HepG2 (cell line): ENCODE data around the gene NAV3. TPM values are rescaled to one million over a fixed set of nuclear protein-coding genes. Genes with fewer than 3 reads are reported as not detected.

ENCODE experiments used
- ATAC-seq: fragments of 200-7000 bp; cut with Tn5 transposase; 3 replicates; pipeline ENCODE4 v1.9.1; 2020; ENCODE audit warnings: mild to moderate bottlenecking, moderate library complexity
- BruUV-seq: library from RNA; stranded (reverse); fragments of 400-500 nt; replicated peaks from 2 replicates; lab custom pipeline; 2021; lab: Mats Ljungman, UMichigan
- CTCF ChIA-PET: fragments of 300-600 bp; formaldehyde crosslinking; extraction: SDS; loops from one replicate; lab custom pipeline; 2021; ENCODE audit warnings: low total read pairs, inconsistent platforms, low intra/inter-chr PET ratio; lab: Yijun Ruan, JAX
- POLR2A ChIA-PET: fragments of 350-600 bp; sonication (Branson Sonifier 250); formaldehyde crosslinking; loops from one replicate; lab custom pipeline; 2020; ENCODE audit warnings: antibody characterized with exemption, inconsistent platforms; lab: Yijun Ruan, JAX
- DNase-seq: peaks from one replicate; pipeline ENCODE4 v3.0.0-alpha.2; 2015; ENCODE audit warnings: low spot score
- FAIRE-seq: peaks from 3 replicates; lab custom pipeline; 2011; peaks lifted over from hg19 to GRCh38; lab: Jason Lieb, UNC
- H2AFZ ChIP-seq: one replicate; pipeline ENCODE4 v1.6.1; 2011; ENCODE audit warnings: low read length, inconsistent platforms
- H3K27ac ChIP-seq: fragments of 300-600 bp; 3 replicates; pipeline ENCODE4 v1.8.0; 2011; ENCODE audit warnings: mixed run types, mild to moderate bottlenecking, mixed read lengths, low read length, inconsistent platforms; ENCODE audit not compliant: insufficient read depth; ENCODE audit errors: extremely low read length
- H3K27me3 ChIP-seq, 2 experiments: fragments of 200-600 bp in 1 of 2; 2 replicates in 1 of 2; 3 replicates in 1 of 2; pipeline versions ENCODE4 v1.6.0 to v1.8.0; 2011; ENCODE audit warnings: low read length in 2 of 2, mild to moderate bottlenecking in 2 of 2, moderate library complexity in 2 of 2, inconsistent platforms in 1 of 2; ENCODE audit not compliant: insufficient read depth in 2 of 2, control insufficient read depth in 1 of 2
- H3K36me3 ChIP-seq, 2 experiments: fragments of 200-600 bp in 1 of 2; replicated peaks in 1 of 2; 2 replicates in 1 of 2; 3 replicates in 1 of 2; pipeline versions ENCODE4 v1.5.1 to v1.8.0; 2011; ENCODE audit warnings: low read length in 2 of 2, inconsistent platforms in 1 of 2; ENCODE audit not compliant: insufficient read depth in 2 of 2, control insufficient read depth in 1 of 2
- H3K4me1 ChIP-seq: 2 replicates; pipeline ENCODE4 v1.5.1; 2012; ENCODE audit warnings: low read length, inconsistent platforms; ENCODE audit not compliant: insufficient read depth
- H3K4me2 ChIP-seq: 2 replicates; pipeline ENCODE4 v1.6.0; 2011; ENCODE audit warnings: low read depth, low read length, inconsistent platforms
- H3K4me3 ChIP-seq, 3 experiments: fragments of 200-600 bp in 1 of 3; sonication (generic), shearing (Covaris generic) in 1 of 3; replicated peaks in 1 of 3; 2 replicates each; pipeline ENCODE4 v1.5.1; 2011 to 2016; ENCODE audit warnings: low read length in 3 of 3, inconsistent platforms in 2 of 3, low read depth in 2 of 3, mild to moderate bottlenecking in 2 of 3, control low read depth in 1 of 3, mixed read lengths in 1 of 3; ENCODE audit not compliant: insufficient read depth in 1 of 3
- H3K79me2 ChIP-seq: one replicate; pipeline ENCODE4 v1.6.1; 2011; ENCODE audit warnings: low read length, inconsistent platforms; ENCODE audit not compliant: insufficient read depth
- H3K9ac ChIP-seq: 2 replicates; pipeline ENCODE4 v1.6.0; 2011; ENCODE audit warnings: mild to moderate bottlenecking, low read depth, low read length, inconsistent platforms; ENCODE audit not compliant: insufficient read depth
- H3K9me3 ChIP-seq: 2 replicates; pipeline ENCODE4 v1.5.1; 2012; ENCODE audit warnings: mild to moderate bottlenecking, low read length
- H4K20me1 ChIP-seq: 2 replicates; pipeline ENCODE4 v1.6.0; 2011; ENCODE audit warnings: inconsistent platforms, mild to moderate bottlenecking, low read length, moderate library complexity; ENCODE audit not compliant: insufficient read depth
- CTCF ChIP-seq: sonication (generic); formaldehyde crosslinking; IDR thresholded peaks from 2 replicates; pipeline ENCODE4 v1.5.0; 2020; ENCODE audit warnings: mild to moderate bottlenecking, missing genetic modification reagents, moderate library complexity
- HNF4A ChIP-seq: sonication (generic); formaldehyde crosslinking; IDR thresholded peaks from 2 replicates; pipeline ENCODE4 v1.4.0; 2020; ENCODE audit warnings: missing genetic modification reagents
- MEIS1 ChIP-seq: sonication (generic); formaldehyde crosslinking; IDR thresholded peaks from 2 replicates; pipeline ENCODE4 v1.9.0; 2021; ENCODE audit warnings: mild to moderate bottlenecking, missing genetic modification reagents, moderate library complexity, borderline replicate concordance
- PCBP1 ChIP-seq: fragments of 200-400 bp; formaldehyde crosslinking; IDR thresholded peaks from 2 replicates; pipeline ENCODE4 v1.6.1; 2017; ENCODE audit warnings: mild to moderate bottlenecking, low read depth, low read length, borderline replicate concordance
- SMARCC2 ChIP-seq: fragments of 450-650 bp; IDR thresholded peaks from 2 replicates; pipeline ENCODE4 v1.6.1; 2017; ENCODE audit warnings: antibody characterized with exemption, mild to moderate bottlenecking
- SMC3 ChIP-seq: IDR thresholded peaks from 2 replicates; pipeline ENCODE4 v1.6.1; 2011; ENCODE audit warnings: low read length, improper control_type of control experiment
- SPEN ChIP-seq: sonication (generic); formaldehyde crosslinking; IDR thresholded peaks from 2 replicates; pipeline ENCODE4 v1.5.1; 2020; ENCODE audit warnings: low read depth, mild to moderate bottlenecking, missing genetic modification reagents
- STAG1 ChIP-seq: sonication (generic); formaldehyde crosslinking; IDR thresholded peaks from 2 replicates; pipeline ENCODE4 v1.4.0; 2020; ENCODE audit warnings: missing genetic modification reagents
- YY1 ChIP-seq: IDR thresholded peaks from 2 replicates; pipeline ENCODE4 v1.6.1; 2011; ENCODE audit warnings: low read length, low read depth, moderate library complexity, mild to moderate bottlenecking; ENCODE audit not compliant: insufficient read depth, insufficient replicate concordance
- ZBTB44 ChIP-seq: sonication (generic); formaldehyde crosslinking; IDR thresholded peaks from 2 replicates; pipeline ENCODE4 v1.4.0; 2020; ENCODE audit warnings: missing genetic modification reagents
- ZNF12 ChIP-seq: sonication (generic); formaldehyde crosslinking; IDR thresholded peaks from 2 replicates; pipeline ENCODE4 v1.5.0; 2020; ENCODE audit warnings: missing genetic modification reagents
- ZNF207 ChIP-seq: fragments of 450-650 bp; IDR thresholded peaks from 2 replicates; pipeline ENCODE4 v1.6.1; 2016; ENCODE audit warnings: antibody characterized with exemption, borderline replicate concordance
- ZNF256 ChIP-seq: sonication (generic); formaldehyde crosslinking; conservative IDR thresholded peaks from 2 replicates; pipeline ENCODE4 v1.4.0; 2020; ENCODE audit warnings: missing genetic modification reagents
- ZNF772 ChIP-seq: sonication (generic); formaldehyde crosslinking; IDR thresholded peaks from 2 replicates; pipeline ENCODE4 v1.5.0; 2020; ENCODE audit warnings: mild to moderate bottlenecking, missing genetic modification reagents
- WGBS: methylation state at CpG from one replicate; pipeline ENCODE4 v1.1.6; 2017; ENCODE audit warnings: low lambda C conversion rate; 5-methylcytosine and 5-hydroxymethylcytosine counted together
- in situ Hi-C: cut with HindIII; loops from 2 replicates; pipeline ENCODE4 v1.10.0; 2017; ENCODE audit warnings: low pct_unique_long_range_greater_than_20kb; ENCODE audit not compliant: extremely low pct_ligation_motif_present
- intact Hi-C: fragments of 100-400 bp; cut with micrococcal nuclease; formaldehyde crosslinking; loops from one replicate; pipeline ENCODE4 v1.10.0; 2022; ENCODE audit not compliant: unreplicated experiment
- polyA plus RNA-seq, 8 experiments: library from polyadenylated mRNA; depleted of rRNA in 3 of 8; stranded (reverse) in 7 of 8; unstranded in 1 of 8; fragments of >200 nt; fragmentation: Illumina TruSeq in 4 of 8; extraction: Trizol in 4 of 8; gene quantifications; 2 replicates each; pipeline versions ENCODE4 v1.2.1 to v1.2.3, GENCODE V29; 2011 to 2016; ENCODE audit warnings: low read depth in 4 of 8, missing spikeins in 1 of 8, mixed read lengths in 1 of 8; ENCODE audit not compliant: insufficient read depth in 1 of 8
- total RNA-seq, 5 experiments: library from RNA; depleted of rRNA; stranded (reverse); fragments of >200 nt; fragmentation: Illumina TruSeq; extraction: Trizol; gene quantifications; 2 replicates each; pipeline ENCODE4 v1.2.3, GENCODE V29; 2016; ENCODE audit warnings: low read depth in 1 of 5
- TF ChIP-seq, protein P1 (sequence below): sonication (generic); formaldehyde crosslinking; IDR thresholded peaks from 2 replicates; pipeline ENCODE4 v1.5.1; 2020; ENCODE audit warnings: missing genetic modification reagents, mild to moderate bottlenecking, borderline replicate concordance

The NAV3 gene
- total and polyA plus RNA-seq, 2 of the 13 experiments (the other 11 are each of a cell fraction or from before 2014, with no cell fraction given): 0.01 to 0.18 TPM

DNA sequence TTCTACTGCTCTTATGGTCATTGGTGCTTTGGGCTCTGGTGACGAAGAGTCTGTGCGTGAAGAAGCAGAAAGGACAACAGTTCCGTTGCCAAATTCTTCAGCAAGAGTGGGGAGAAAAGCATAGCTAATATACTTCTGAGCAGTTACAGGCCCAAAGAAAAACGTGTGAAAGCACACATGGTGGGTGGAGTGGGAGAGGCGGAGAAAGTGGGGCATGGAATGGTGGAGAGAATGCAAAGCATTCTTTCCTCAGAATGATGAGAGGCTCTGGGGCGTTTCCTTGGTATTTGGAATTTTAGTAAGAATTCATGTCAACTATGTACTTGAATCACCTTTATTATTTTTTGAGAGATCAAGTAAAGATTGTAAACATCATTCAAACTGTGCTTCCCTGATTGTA lies 396.1 kb downstream of the NAV3 start:
- Histone ChIP-seq H3K27me3 (no peaks in the 10 kb centered on the region), H3K4me1 (no peaks in the 10 kb centered on the region), H4K20me1 (no peaks in the 10 kb centered on the region), H3K27ac (no peak overlapping the region), H3K36me3 (no peaks in the 10 kb centered on the region), H3K79me2 (no peaks in the 10 kb centered on the region), H2AFZ (no peak overlapping the region), H3K9ac (no peak overlapping the region), H3K4me2 (no peak overlapping the region), H3K9me3 (no peaks in the 10 kb centered on the region), H3K4me3 (no peak overlapping the region)
- intact Hi-C loops: no loop called here
- FAIRE-seq: no peak
- in situ Hi-C loops: no loop called here
- no peak for DNase-seq
- no peak for ATAC-seq
- ChIA-PET CTCF (no interaction called here), POLR2A (no interaction called here)
- 16% methylated on average over 6 of the region's 6 CpGs for WGBS
- no TSS peak for BruUV-seq
- TF ChIP-seq, protein P1, sequence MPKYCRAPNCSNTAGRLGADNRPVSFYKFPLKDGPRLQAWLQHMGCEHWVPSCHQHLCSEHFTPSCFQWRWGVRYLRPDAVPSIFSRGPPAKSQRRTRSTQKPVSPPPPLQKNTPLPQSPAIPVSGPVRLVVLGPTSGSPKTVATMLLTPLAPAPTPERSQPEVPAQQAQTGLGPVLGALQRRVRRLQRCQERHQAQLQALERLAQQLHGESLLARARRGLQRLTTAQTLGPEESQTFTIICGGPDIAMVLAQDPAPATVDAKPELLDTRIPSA (CRISPR knock-in tag): no peak
- TF ChIP-seq SPEN (CRISPR knock-in tag) (no peak), ZNF207 (no peak), ZNF256 (CRISPR knock-in tag) (no peak)

DNA sequence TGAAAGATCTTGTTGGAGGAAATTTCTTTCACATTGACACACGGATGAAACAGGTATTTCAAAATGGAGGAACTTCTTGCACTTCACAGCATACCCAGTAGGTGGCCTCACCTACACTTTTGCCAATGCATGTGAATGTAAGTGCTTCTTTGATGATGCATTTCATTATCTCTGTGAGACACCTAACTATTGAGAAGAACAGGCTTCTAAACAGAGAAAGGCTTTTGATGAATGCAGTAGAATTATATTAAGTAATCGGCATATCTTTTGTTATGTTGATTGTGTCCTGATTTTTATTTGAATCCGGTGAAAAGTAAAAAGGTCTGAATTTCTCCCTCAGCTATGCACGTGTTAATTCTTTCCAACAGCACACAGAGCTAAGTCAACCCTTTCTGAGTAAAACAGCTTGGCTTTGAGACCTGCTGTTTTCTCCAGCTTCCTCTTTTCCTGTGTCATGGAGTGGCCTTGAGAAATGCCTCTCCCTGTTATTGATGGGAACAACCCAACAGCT lies 399.0 kb downstream of the NAV3 start:
- Histone ChIP-seq H3K9ac (no peak overlapping the region), H2AFZ (no peak overlapping the region), H3K79me2 (no peaks in the 10 kb centered on the region), H3K9me3 (no peaks in the 10 kb centered on the region), H3K27me3 (no peaks in the 10 kb centered on the region), H3K27ac (no peak overlapping the region), H3K4me3 (no peak overlapping the region), H3K4me2 (no peak overlapping the region), H3K36me3 (no peaks in the 10 kb centered on the region), H4K20me1 (no peaks in the 10 kb centered on the region)
- intact Hi-C loops (loop anchor here (2.0 kb wide), 1 partner anchor 1115 kb away; no protein-coding TSS in a partner anchor), in situ Hi-C loops (no loop called here)
- whole genome bisulfite sequencing: 35% methylated on average over 4 of the region's 4 CpGs
- CTCF ChIA-PET: no interaction called here
- POLR2A ChIA-PET: no interaction called here
- ATAC-seq (peak; percentile 58), DNase-seq (peak; percentile 28)
- TF ChIP-seq HNF4A (CRISPR knock-in tag) (no peak), YY1 (peak; percentile 42), PCBP1 (no peak), SMC3 (peak; percentile 50), MEIS1 (CRISPR knock-in tag) (no peak), ZNF12 (CRISPR knock-in tag) (no peak), CTCF (peak; percentile 71), SMARCC2 (no peak), STAG1 (peak; percentile 51), ZNF772 (CRISPR knock-in tag) (no peak), ZBTB44 (no peak)
- TF ChIP-seq, all 625 proteins: peak for 4
- no peaks in the 10 kb centered on the region for H3K4me1 ChIP-seq
- FAIRE-seq: no peak
- no TSS peak for BruUV-seq
